Activated gamma-delta T cell (primary cell): Measurements from ENCODE around the gene HOXA6.

Source experiments
- DNase-seq: peaks from one replicate; lab custom pipeline; 2025; lab: John Stamatoyannopoulos, UW

The HOXA6 gene

GRCh38 chr7:27184337-27185012, 36.9 kb upstream of the HOXA6 start:
- DNase-seq, result no peak

DNA sequence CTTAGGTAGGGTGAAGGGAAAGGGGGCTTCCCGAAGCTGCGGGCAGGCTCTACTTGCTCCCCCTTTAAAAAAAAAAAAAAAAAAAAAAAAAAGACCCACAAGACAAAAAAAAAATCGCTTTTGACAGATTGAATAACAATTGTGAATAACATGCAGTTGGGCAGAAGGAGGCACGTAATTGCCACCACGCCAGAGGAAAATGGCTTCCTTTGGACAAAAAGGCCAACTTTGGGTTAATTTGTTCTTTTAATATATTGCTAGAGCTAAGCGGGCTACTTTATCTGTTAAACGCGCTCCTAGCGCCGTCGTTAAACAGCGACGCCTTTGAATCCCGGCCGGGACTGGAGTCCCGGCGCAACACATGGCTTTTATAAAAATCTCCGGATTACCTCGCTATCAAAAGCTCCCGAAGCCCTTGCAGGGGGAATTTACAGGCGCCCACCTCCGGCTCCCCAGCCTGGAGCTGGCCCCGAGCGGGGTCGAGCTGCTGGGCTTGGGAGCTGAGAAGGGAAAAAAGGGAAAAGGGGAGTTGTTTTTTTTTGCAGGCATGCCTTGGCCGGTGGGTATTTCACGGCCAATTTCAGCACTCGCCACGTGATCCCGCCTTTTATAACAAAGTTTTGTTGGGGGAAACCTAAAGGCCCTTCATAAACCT, 36.2 kb upstream of the HOXA6 start:
- DNase-seq, result no peak

GRCh38 chr7:27182861-27183681, 35.5 kb upstream of the HOXA6 start:
- DNase-seq, result no peak

- no peak for DNase-seq
These were observed 34.8 kb upstream of the HOXA6 start for GRCh38 chr7:27182285-27182841.

DNA sequence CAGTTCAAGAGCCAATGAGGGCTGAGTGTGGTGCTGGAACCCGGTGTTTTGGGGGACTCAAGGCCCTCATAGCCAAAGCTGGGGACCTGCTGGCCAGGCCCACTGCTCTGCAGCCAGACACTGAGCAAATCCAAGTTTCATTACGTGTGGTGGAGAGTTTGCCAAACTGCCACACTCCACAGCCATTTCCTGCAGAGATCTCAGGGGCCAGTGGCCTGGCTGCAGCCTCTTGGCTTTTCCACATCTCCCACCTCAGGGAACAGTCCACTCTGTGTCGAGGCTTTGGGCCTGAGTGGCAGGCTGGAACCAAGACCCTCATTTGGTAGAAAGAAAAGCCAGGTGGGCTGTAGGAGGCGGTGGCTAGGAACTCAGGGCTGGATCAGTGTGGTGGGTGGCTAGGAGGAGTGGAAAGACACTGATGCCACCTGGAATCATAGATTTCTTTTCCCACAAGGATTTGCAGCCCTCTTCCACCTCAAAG, 34.3 kb upstream of the HOXA6 start:
- no peak for DNase-seq

DNA sequence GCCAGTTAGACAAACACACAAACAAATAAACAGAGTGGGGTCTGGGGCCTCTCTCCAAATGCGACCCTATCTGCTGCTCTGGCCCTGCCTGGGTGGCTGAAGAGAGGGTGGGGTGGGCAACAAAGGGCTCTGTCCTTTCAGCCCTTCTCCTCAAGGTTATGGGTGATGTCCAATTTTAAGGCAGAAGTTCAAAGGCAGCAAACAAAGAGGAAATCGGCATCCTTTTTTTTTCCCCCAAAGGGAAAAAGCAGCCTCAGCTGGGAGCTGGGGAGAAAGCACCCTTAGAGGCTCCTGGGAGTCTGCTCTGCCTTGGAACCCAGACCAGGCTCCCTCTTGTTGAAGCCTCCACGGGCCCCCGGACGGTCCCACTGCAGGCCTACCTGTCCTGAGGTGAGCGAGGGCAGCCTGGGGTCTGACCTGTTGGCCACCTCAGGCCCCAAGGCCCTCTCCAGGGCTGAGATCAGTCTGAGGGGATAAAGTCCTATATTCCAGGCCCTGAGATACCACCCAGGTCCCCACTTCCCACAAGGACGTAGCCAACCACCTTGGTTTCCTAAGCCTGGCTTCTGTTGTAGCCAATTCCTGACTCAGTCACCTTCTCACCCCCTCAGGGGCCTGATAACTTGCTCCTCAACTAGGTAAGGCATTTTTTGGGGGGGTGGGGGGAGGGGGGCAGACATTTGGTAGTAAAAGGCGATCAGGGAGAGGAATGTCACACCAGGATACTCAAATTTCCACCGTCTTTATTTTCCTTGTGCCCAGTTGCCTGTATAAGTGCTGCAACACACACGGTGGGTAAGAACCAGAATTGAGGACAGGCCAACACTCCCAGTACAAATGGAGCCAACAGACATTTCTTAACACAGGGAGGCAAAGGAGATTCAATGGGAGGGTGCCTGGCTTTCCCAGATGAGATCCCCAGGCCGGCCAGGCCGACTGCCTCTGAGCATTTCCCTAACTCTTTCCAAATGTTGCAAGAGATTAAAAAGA, 33.2 kb upstream of the HOXA6 start:
- DNase-seq, result no peak

- peak; percentile 22 for DNase-seq
These were observed 32.2 kb upstream of the HOXA6 start for GRCh38 chr7:27179503-27180430.

DNA sequence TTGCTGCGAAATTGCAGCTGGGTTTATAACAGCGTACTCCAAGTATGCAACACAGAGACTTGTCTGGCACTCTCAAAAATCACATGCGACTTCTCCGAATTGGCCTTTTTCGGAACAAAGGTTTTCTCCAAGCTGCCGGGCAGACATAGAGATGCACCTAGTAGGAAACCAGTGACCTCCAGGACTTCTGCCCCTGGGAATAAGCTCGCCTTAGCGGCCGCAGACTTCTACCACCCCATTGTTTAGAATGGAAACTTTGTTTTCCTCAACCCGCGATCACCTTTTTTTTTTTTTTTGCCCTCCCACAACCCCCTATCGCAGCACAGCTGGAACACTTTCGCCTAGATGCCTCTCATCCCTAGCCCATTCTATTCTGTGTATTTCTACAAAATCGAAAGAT, 31.5 kb upstream of the HOXA6 start:
- no peak for DNase-seq

DNA sequence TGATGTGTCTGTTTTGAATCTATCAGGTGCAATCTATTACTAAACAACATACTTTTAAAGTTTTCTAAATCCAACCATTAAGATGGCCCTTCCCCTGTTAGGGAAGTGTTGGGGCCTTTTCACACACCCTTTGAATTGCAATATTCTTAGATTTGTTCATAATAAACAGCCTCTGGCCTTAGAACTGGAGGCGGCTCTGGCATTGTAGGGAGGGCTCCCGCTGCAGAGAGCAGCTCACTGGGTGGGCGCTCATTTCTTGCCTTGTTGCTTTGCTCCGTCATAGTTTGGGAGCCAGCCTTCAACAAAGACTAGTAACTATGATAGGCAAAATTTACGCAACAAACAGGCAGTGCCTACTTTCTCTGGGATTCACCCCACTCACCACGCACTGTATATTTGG, 30.8 kb upstream of the HOXA6 start:
- no peak for DNase-seq

DNA sequence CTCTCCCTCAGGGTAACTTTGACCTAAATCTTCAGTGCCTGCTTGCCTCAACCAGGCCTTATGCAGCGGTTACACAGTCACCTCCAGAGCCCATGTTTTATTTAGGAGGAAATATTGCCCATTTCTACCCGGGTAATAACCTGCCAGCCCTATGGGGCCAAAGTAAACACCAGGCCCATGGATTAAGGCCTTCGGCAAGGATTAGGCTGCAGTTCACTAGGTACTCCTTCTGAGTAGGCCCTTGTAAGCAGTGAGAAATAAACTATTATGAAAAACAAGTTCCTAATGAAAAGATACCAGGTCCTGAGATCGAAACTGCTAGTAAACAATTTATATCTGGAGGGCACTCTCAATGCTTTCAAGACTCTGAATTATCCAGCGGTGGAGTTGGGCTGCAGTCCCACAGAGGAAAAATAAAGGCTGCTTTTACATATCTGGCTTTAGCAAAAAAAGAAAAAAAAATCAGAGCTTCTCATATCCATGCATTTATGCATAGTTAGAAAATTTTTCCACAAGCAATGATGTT, 30.3 kb upstream of the HOXA6 start:
- no peak for DNase-seq

- DNase-seq, result no peak
These were observed 29.6 kb upstream of the HOXA6 start for GRCh38 chr7:27176962-27177794.

GRCh38 chr7:27176524-27176845, 28.9 kb upstream of the HOXA6 start:
- no peak for DNase-seq

DNA sequence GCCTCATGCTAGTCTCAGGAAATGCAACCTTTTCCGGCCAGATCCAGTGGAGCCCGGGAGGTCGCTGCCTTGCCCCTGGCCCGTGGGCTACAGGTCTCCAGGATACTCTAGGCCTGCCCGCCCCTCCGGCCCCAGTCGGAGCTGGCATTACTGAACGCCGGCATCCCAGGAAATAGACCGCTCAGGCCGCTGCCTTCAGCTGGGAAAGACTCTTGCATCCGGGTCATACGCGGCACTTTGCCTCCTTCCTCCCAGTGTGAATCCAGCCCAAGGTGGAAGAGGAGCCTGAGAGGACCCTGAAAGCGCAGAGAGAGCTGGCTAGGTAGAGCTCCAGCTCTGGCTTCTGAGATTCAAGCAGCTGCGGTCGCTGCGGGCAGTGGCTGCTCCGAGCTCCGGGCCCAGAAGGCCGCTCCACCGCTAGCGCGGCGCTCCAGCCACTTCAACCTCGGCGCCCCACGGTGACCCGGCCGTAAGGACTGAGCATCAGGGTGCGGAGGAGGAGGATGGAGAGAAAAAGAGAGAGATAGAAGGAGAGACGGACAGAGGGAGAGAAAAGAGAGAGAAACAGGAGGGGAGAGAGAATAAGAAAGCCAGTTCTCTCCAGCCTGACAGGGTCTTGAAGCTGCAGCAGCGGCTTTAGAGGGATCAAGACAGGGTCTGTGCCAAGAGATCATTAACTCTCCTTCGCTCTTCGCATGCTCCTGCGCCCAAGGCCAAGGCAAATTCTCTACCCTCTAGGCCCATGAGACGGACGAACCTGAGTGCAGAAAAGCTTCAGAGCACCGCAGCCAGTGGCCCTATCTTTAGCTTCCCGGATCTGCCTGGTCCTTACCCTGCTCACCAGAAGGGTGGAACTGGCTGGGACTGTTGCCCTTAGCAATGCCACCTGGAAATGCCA, 28.3 kb upstream of the HOXA6 start:
- no peak for DNase-seq

DNA sequence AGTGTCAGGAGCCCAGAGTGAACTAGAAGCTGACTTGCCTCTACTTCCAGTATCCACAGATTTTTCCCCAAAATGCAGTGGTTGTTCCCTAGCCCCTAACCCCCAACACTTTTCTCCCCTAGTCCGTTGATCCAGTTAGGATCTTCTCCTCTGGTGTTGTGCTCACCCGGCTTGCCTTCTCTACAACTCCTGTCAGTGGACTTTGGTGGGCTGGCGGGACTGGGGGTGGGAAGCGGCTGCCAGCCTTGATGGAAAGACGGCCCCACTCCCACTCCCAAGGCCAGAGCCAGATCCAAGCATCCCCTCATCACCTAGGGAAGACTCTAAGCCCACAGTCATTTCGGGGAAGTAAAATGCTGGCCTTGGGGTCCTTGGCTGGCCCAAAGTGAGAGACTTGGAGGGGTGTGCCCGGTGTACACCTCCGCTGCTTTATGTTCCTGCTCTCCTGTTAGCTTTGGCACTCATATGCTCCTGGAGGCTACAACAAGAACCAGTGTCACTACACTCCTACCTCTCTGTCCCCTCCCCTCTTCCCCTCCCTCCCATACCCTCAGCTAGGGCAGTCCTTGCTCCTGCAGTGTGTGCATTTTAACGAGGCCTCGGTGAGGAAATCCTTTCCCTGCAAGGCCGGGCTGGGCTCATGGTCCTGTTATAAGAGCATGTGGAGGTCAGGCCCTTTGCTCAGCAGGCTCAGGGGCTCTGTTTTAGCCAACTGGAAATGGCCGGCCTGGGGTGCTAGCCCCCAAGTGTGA, 27.5 kb upstream of the HOXA6 start:
- DNase-seq, result no peak

DNA sequence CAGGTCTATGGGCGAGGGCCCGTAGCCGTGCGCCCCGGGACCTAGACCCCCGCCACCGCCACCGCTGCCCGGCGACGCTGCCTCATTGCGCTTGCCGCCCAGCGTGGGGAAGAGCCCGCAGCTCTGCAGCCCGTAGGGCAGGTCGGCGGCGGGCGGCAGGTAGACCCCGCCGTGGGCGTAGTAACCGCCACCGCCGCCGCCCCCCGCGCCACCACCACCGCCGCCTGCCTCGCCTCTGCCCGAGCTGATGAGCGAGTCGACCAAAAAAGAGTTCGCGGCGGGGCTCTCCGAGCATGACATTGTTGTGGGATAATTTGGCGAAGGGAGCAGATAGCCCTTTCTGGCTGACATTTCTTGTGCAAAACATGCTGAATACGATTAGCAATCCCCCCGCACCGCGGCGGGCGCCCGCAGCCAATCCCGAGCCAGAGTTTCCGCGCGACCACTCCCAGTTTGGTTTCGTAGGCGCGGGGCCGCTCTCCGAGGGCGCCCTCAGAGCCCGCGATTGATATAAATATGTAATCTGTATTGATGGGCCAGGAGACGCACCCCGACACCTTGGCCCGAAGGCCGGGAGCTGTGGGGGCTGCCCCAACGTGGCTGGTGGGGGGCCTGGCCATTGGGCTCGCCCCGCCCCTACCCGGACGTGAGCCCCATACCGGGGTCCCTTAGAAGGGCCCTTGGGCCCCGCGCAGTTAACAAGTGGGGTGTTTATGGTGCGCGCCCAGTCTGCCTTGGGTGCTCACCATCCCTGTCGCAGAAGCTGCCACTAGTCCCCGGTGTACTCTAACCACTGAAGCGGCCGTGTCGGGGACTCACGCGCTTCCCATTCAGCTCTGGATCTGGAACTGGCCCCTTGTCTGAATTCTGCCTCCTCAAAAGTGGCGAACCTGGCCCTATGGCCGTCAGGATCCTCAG, 26.6 kb upstream of the HOXA6 start, which contains the start of gene HOXA10:
Gene HOXA10 (minus strand): TSS at position 365 of the 918 bp plus-strand sequence. CDS start 14 bp downstream, at position 351.
- DNase-seq, result no peak

- DNase-seq, result peak; percentile 29
These were observed 26.0 kb upstream of the HOXA6 start for GRCh38 chr7:27173511-27173955.
